Uterus (tissue), 2 donors: ENCODE results near the gene NABP2.

Experiments
- CTCF ChIP-seq, 4 experiments: fragments of 200-600 bp in 2 of 4; fragments of 450-650 bp in 2 of 4; sonication (generic) in 2 of 4; IDR thresholded peaks; one replicate each; pipeline ENCODE4 v1.5.1; 2016 to 2019; ENCODE audit warnings: antibody characterized with exemption in 4 of 4, mild to moderate bottlenecking in 2 of 4, moderate library complexity in 1 of 4
- POLR2A ChIP-seq, 2 donors: fragments of 450-650 bp; IDR thresholded peaks; one replicate each; pipeline ENCODE4 v1.6.1; 2016; ENCODE audit warnings: antibody characterized with exemption in 2 of 2, mild to moderate bottlenecking in 1 of 2, moderate library complexity in 1 of 2

DNA sequence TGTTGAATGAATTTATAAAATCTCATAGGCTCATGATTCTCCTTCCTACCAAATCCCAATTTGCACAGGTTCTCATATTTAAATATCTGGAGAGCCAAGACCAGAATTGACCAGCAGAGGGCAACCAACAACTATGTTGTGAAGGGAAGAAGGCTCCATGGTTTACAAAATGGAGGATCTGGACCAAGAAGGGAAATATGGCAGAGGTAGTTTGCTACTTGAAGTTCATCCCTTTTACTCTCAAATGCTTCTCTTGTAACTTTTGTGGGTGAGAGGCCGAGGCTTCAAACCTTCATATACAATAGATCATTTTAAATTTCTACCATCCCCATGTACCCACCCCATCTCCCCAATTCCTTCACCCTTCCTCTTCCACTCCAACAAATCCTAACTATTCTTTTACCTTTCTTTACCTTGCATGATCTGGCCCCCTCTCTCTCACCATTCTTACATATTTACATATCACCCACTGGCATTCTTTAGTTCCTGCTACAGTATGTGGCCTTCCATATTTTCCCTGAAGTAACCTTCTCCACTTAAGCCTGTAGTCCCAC is 31.0 kb upstream of the NABP2 start:
- TF ChIP-seq CTCF (IDR thresholded peaks at IDR 0.05) (peak; percentile 71 to 92 (median 82)), POLR2A (IDR thresholded peaks at IDR 0.05) (no peak)
